ENCODE measurements around the gene KDM3B. TPM values are rescaled to one million over a fixed set of nuclear protein-coding genes. Genes with fewer than 3 reads are reported as not detected.

The KDM3B gene
- total and polyA plus RNA-seq, 2 of the 8 experiments (the other 6 are each of a cell fraction or from before 2014, with no cell fraction given) = 27.1 to 78.1 TPM

DNA sequence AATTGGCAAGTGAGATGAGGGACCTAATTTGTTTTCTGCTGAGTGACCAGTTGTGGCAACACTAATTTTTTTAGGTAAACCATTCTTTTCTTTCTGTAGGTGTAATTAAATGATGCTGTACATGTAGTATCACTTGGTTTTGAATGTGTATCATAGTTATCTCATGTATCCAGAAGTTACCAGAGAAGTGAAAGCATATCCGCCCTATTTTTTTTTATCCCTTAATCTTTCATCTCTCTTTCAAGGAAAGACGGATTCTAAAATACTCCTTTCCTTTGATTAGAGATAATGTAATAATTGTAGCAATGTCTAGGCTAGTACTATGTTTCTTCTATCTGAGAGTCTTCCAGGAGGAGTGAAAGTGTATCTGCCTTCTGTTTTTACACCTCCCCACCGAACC is 7.1 kb downstream of the KDM3B start:
- Histone ChIP-seq H3K79me2 (ENCODE audit: control insufficient read depth in 1 of 2, insufficient read depth in 2 of 2, low read length in 2 of 2) (peaks cover 8 to 92% of the 10 kb centered on the region in 2 experiments; a peak in 3 of 4 replicates), H4K20me1 (replicated peaks in 1 of 2; ENCODE audit: control insufficient read depth in 1 of 2, insufficient read depth in 2 of 2, low read length in 2 of 2) (peaks cover 0 to 7% of the 10 kb centered on the region in 2 experiments), H3K4me2 (ENCODE audit: insufficient read depth in 1 of 2, low read depth in 2 of 2, low read length in 2 of 2) (no peak overlapping the region), H3K14ac (ENCODE audit: insufficient read length) (no peak overlapping the region), H4K8ac (ENCODE audit: extremely low read depth, insufficient read depth, low read length) (no peak overlapping the region), H3K4me1 (replicated peaks in 1 of 4; ENCODE audit: control insufficient read depth in 3 of 4, insufficient read depth in 4 of 4, low read length in 3 of 4) (peaks cover 0 to 3% (median 1%) of the 10 kb centered on the region in 4 experiments; a peak in 3 of 7 replicates), H3K27me3 (replicated peaks in 1 of 4; ENCODE audit: control insufficient read depth in 3 of 4, extremely low read depth in 1 of 4, insufficient read depth in 3 of 4, low read length in 3 of 4) (no peaks in the 10 kb centered on the region), H3K9me3 (ENCODE audit: insufficient read depth in 2 of 2, low read depth in 1 of 2, low read length in 1 of 2) (no peaks in the 10 kb centered on the region), H2BK120ac (replicated peaks; ENCODE audit: low read depth, low read length) (no peak overlapping the region), H2BK15ac (ENCODE audit: low read length) (no peak overlapping the region), H3K23me2 (ENCODE audit: low read depth, low read length) (no peaks in the 10 kb centered on the region), H4K91ac (replicated peaks; ENCODE audit: insufficient read length, low read length) (no peak overlapping the region), H3K18ac (ENCODE audit: extremely low read depth, low read length) (no peak overlapping the region), H3K36me3 (ENCODE audit: control insufficient read depth in 2 of 4, insufficient read depth in 4 of 4, low read length in 3 of 4) (no peaks in the 10 kb centered on the region), H2BK12ac (ENCODE audit: low read depth, low read length) (no peak overlapping the region), H3K79me1 (ENCODE audit: low read depth, low read length) (no peaks in the 10 kb centered on the region; the same call in 1 of the 2 replicates), H3K9ac (replicated peaks in 1 of 4; ENCODE audit: extremely low read depth in 1 of 4, low read depth in 3 of 4, low read length in 3 of 4) (no peak overlapping the region), H3K4me3 (ENCODE audit: extremely low read depth in 1 of 4, insufficient read depth in 2 of 4, low read depth in 3 of 4, low read length in 4 of 4) (no peak overlapping the region), H4K5ac (ENCODE audit: insufficient read length, low read depth, low read length) (no peak overlapping the region), H2AK5ac (ENCODE audit: low read depth, low read length) (no peak overlapping the region), H2BK20ac (ENCODE audit: low read length) (no peak overlapping the region), H2AFZ (ENCODE audit: low read length) (no peak overlapping the region), H3K56ac (replicated peaks; ENCODE audit: insufficient read length, low read depth, low read length) (no peak overlapping the region), H3K27ac (ENCODE audit: low read depth, low read length) (no peak overlapping the region), H3K4ac (replicated peaks; ENCODE audit: insufficient read length, low read depth, low read length) (no peak overlapping the region), H2BK5ac (ENCODE audit: low read depth, low read length) (no peak overlapping the region), H3K23ac (ENCODE audit: insufficient read length) (no peak overlapping the region)
- POLR2A ChIA-PET (ENCODE audit: partially characterized antibody) = no interaction called here
- CTCF ChIA-PET (ENCODE audit: partially characterized antibody) = no interaction called here
- 92% methylated on average over 3 of the region's 3 CpGs; no CpG with 5 or more reads in 1 of the 2 experiments for WGBS, 2 experiments (ENCODE audit: extremely low coverage in 1 of 2, insufficient coverage in 1 of 2, insufficient read length in 1 of 2, insufficient replicate concordance in 2 of 2, low coverage in 1 of 2, low lambda C conversion rate in 2 of 2, missing lambda C conversion rate in 1 of 2)
- DNase-seq (ENCODE audit: low read depth in 1 of 2, low spot score in 2 of 2) = no peak
- no peak for FAIRE-seq

Measured in H1 (cell line).